GM19372 (cell line): ENCODE results near the gene UFD1.
A peak's percentile ranks its signal among the peaks of the same experiment; 100 is the strongest.

ENCODE experiments used
- ATAC-seq: cut with Tn5 transposase; IDR thresholded peaks from one replicate; pipeline ENCODE4 v1.9.1; 2021; ENCODE audit warnings: mild to moderate bottlenecking, low read depth, moderate library complexity; ENCODE audit not compliant: unreplicated experiment

UFD1 gene

DNA sequence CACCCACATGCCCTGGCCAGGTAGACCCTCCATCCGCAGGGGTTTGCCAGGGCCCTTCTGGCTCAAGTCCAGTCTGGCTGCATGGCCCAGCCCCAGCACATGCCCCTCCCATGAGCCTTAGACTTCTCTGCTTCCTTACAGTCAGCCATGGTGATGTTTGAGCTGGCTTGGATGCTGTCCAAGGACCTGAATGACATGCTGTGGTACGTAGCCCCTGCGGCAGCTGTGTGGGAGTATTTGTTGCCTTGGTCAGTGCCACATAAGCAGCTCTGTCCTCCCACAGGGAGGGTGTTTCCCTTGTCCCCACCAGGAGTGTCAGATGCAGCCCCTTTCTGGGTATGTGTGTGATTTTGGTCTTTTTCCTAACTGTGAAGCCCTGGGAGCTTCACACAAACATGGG, 18.3 kb upstream of the UFD1 start:
- ATAC-seq: no peak

DNA sequence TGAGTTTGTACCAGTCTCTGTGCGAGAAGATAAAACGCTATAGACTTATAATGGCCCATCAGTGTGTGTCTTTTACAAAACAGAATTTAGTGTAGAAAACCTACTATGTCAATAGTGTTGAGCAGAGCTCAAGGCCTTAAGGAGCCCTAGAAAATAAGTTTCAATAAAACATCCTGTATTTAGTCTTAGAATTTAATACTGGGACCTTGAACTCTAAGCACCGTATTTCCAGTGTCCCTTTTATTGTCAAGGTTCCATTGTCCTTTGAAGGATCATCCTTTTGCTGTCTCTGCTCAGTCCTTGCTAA, 17.3 kb upstream of the UFD1 start:
- no peak for ATAC-seq

DNA sequence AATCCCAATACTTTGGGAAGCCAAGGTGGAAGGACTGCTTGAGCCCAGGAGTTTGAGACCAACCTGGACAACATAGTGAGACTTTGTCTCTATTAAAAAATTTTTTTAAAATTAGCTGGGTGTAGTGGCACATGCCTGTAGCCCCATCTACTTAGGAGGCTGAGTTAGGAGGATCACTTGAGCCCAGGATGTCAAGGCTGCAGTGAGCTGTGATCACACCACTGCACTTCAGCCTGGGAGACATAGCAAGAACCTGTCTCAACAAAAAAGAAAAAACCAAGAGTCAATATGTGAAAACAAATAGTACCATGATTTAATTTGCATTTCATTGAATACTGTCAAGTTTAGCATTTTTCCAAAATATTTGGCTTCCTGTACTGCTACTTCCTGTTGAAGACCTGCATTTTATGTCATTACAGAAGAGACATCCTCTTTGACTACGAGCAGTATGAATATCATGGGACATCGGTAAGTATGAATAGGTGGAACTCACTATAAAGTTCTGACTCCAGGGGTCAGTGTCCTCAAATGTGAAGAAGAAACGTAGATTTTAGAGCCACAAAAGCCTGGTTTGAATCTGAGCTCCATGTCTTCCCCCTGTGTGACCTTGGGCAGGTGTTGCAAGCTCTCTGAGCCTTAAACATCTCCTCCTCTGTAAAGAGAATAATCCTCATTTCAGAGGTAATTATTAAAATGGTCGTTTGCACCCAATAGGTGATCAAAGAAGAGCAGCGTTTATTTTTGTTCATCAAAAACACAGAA, 16.8 kb upstream of the UFD1 start:
- ATAC-seq: no peak

DNA sequence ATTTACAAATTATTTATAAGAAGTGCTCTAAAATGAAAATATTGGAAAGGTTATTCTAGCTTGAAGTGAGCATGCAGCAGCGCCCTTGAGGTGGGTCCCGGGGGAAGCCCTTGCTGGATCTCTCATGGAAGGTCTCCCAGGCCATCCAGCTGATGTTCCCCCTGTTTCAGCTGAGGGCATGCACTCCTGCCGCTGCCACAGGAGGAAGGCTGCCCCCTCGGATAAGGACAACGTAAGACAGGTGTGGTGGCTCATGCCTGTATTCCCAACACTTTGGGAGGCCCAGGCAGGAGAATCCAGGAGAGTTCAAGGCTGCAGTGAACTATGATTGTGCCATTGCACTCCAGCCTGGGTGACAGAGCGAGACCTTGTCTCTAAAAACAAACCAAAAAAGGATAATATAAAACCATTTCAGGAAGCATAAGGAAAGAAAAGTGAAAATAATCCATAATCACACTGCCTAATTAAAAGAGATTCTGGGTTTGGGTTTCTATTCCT, 15.7 kb upstream of the UFD1 start:
- ATAC-seq: no peak

DNA sequence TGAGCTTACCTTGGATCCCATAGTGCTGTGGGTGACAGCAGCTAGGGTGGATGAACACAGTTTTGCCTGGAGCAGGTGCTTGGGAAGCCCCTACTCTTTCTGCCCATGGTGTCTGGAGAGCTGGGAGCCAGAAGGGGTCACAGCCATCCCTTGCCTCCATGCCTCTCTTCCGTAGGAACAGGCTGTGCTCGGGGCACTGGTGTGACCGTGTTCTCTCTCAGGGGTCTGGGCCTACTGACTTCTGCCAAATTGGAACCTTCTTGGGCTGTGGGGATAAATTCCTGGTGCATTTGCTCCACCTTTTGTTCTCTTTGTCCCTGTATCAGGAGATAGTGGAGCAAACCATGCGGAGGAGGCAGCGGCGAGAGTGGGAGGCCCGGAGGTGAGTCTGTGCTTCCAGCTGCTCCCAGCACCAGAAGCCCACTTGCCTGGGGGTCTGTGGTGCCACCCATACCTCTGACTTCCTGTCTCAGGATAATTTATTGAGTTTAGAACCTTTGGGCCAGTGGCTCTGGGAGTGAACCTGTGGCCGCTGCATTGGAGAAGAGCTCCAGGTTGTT, 15.1 kb upstream of the UFD1 start:
- ATAC-seq: no peak

DNA sequence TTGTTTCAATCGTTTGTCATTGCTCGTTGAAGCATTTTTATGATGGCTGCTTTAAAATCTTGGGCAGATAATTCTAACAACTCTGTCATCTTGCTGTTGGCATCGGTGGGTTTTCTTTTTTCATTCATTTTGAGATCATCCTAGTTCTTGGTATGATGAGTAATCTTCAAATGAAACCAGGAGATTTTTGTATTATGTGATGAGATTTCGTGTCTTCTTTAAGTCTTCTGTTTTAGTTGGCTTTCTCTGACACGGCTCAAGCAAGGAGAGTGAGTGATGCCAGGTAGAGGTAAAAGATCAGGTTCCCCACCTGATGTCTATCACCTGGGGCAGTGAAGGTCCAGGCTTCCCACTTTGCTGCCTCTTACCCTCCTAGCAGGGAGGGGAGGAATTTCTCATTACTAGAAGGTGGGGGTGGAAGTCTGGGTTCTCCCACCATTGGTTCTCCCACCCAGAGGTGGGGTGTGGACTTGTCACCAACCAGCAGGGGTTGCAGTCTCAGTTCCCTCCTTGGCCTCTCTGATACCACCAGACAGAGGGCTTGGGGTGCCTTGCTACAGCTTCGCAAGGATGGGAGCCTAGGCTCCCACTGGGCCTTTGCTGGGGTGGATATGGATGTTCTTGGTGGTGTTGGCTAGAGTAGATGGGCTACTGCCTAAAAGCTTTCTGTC, 13.6 kb upstream of the UFD1 start:
- no peak for ATAC-seq

DNA sequence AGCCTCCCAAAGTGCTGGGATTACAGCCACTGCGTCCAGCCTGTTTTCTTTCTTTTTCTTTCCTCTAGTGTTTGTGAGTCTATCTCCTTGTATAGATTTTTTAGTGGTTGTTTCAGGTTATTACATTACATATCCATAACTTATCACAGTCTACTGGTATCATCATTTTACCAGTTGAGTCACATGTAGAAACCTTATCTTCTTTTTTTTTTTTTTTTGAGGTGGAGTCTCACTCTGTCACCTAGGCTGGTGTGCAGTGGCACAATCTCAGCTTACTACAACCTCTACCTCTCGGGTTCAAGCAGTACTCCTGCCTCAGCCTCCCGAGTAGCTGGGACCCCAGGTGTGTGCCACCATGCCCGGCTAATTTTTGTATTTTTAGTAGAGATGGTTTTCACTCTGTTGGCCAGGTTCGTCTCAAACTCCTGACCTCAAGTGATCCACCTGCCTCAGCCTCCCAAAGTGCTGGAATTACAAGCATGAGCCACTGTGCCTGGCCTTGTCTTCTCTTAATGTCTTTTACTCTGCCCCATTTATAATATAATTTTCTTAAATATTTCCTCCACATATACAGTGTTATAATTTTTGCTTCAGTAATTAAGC, 11.7 kb upstream of the UFD1 start:
- no peak for ATAC-seq

DNA sequence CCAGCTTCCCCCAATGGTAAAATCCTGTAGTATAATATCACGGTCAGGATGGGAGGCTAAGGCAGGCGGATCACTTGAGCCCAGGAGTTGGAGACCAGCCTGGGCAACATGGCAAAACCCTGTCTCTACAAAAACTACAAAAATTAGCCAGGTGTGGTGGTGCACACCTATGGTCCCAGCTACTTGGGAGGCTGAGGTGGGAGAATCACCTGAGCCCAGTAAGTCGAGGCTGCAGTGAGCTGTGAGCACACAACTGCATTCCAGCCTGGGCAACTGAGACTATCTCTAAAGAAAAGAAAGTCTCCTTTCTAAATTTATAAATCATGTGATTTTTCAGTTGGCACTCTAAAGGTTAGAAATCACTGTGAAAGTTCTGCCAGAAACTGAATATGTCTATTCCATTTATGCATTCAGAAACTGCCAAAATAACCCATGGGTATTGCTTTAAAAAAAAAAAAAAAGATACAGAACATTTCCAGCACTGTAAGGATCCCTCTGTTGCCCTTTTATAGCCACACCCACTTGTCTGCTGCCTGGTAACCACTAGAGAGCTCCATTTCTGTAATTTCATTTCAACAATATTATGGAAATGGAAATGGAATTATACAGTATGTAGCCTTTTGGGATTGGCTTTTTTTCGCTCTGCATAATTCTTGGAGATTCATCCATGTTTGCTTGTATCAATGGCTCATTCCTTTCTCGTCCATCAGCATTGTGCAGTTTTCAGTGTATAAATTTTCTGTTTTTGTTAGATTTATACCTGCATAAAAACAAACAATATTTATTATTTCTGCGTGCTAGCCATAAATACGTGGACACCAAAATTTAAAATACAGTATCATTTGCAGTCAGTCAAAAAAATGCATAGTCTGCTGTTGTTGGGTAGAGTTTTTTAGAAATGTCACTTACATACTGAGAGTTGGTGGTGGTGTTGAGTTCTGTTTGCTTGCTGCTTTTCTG, 10.2 kb upstream of the UFD1 start:
- no peak for ATAC-seq

DNA sequence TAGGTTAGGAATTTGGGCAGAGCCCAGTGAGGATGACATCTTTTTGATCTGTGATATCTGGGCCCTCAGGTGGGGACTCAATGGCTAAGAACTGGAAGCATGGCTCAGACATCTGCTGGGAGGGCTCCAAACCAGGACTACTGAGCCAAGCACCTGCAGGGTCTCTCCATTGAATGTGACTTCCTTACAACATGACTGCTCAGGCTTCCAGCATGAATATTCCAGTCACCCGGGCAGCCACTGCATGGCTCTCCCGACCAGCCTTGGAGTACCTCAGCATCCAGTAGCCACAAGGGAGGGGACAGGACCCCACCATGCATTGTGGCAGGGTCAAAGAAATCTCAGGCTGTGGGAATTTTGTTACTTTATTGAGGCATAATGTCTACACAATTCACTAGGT, 9.3 kb upstream of the UFD1 start:
- no peak for ATAC-seq

- ATAC-seq: no peak
These were observed 4.7 kb upstream of the UFD1 start for GRCh38 chr22:19483481-19484244.

DNA sequence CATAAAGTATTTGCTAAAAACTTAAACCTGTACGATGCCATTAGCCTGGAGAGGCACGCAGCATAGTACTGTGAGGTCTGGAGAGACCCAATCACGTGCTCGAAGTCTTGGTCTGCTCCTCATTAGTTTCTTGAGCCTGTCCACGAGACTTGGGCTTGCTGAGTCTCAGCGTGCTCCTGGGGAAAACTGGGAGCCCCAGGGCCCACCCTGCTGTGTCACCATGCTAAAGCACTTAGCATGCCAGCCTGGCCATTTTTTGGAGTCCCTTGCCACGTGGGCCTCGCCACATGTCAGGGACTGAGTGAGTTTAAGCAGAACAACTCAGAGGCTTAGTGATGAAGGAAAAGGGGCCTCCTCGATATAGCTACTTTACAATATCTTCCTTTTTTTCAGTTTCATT, 3.3 kb upstream of the UFD1 start:
- no peak for ATAC-seq

DNA sequence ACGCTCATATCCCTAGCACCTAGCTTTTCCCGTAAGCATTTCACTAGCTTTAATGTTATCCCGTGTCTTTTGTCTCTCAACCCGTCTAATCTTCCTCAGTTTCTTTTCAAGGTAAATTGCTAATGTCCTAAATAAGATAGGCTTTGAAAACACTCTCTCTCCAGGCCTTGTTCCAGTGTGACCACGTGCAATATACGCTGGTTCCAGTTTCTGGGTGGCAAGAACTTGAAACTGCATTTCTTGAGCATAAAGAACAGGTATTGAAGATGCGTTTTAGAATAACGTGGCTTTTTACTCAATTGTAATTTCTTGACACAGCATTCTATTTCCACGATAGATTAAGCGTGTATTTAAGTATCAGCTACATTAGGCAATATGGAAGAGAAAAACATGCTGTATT, 1.8 kb upstream of the UFD1 start:
- ATAC-seq: no peak

DNA sequence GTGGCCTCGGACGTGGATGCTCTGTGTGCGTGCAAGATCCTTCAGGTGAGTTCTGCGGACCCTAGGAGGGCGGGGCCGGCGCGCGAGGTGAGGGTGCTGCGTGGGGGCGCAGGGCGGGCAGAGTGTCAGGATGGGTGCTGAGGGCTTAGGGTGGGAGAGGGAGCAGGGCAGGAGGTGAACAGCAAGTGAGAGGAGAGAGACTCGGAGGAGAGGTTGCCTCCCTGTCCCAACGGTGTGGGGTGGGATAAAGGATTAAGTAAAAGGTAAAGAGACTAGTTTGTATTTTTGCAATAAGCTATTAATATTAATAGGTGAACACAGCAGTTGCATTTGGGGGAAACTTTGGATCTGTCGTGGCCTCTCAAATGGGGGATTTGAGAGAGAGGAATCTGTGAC, 1.2 kb upstream of the UFD1 start:
- ATAC-seq: no peak

DNA sequence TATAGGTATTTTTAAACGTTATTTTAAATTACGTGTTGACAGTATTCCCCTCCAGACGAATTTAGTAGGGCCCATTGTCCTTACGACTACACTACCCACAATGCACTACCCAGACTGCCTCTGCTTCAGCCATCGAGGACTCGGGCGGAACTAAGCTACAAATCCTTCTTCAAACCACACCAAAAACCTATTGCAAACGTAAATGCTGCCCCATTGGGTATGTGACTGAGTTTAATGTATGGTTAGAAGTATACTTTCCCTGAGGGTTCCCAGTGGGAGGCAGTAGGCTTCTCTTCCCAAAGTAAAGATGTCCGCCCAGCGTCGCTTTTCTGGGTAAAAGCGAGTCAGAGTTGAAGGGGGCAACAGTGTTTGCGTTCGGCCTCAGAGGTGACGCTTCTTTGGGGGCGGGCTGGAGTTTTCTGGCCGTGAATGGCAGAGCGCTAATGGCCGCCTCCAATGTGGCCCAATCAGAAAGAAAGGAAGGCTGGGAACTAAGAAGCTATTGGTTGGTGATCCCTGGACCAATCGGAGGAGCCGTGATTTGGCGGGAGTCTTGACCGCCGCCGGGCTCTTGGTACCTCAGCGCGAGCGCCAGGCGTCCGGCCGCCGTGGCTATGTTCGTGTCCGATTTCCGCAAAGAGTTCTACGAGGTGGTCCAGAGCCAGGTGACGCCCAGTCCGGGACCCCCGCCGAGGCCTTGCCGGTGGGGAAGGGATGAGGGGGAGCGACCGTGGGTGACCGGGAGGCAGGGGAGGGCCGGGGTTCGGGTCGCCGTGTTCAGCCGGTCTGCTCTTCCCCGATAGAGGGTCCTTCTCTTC, 571 bp upstream of the UFD1 start, which contains the start of gene CDC45:
CDC45 (plus strand) TSS at position 566 of the 818 bp plus-strand sequence; CDS start at position 615, 49 bp downstream.
- ATAC-seq: peak; percentile 88

- ATAC-seq: no peak
These were observed 720 bp downstream of the UFD1 start for GRCh38 chr22:19478045-19478900.

DNA sequence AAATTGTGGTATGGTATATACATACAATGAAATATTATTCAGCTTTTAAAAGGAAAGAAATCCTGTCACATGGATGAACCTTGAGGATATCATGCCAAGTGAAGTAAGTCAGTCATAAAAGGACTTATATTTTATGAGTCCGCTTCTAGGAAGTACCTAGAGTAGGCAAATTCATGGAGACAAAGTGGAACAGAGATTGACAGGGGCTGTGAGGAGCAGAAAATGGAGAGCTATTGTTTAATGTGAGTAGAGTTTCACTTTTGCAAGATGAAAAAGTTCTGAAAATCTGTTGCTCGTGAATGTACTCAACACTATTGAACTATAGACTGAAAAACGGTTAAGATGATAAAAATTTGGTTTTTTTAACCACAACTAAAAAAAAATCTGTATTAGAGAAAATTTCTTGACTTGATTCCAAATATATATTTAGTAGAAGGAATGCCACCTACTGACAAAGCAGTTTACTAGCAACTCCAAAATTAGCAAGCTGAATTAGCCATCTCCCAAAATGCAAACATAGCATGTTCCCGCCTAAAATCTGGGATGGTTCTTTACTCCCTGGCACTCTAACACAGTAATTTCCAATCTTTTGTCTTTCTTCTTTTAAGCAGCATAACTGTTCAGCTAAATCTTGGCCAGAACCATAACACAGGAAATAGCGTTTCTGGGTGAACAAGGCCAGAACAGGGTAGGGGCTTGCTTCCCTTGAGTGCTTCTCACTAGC, 1.5 kb downstream of the UFD1 start:
- ATAC-seq: no peak

DNA sequence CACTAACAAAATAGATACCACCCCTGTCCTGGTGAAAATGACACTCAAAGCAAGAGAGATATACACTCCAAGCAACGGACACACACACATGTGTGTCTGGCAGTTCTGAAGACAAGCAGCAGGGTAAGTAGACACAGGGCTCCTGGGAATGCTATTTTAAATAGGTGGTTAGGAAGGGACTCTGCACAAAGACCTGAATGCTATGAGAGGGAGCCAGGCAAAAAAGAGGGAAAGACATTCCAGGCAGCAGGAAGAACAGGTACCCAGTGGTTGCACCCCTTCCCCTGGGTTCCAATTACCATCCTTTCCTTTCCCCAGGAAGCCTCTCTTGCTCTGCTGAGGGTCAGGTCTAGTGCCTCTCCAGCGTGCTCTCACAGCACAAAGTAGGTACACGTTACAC, 3.0 kb downstream of the UFD1 start:
- no peak for ATAC-seq
